ENCODE measurements around the gene TMEM132C. TPM values are rescaled to one million over a fixed set of nuclear protein-coding genes. Genes with fewer than 3 reads are reported as not detected.

Gene TMEM132C
- total RNA-seq, 2 experiments from 2014 or later = not detected

- Mint-ChIP-seq H3K9me3 (peaks cover 8% of the 10 kb centered on the region), H3K27ac (no peak overlapping the region), H3K27me3 (peaks cover 13% of the 10 kb centered on the region), H3K4me1 (ENCODE audit: low read depth) (no peaks in the 10 kb centered on the region), H3K36me3 (peaks cover 3% of the 10 kb centered on the region), H3K4me3 (no peak overlapping the region)
- ChIA-PET POLR2A (no interaction called here), CTCF (no interaction called here)
- intact Hi-C loops (cut with micrococcal nuclease) = no loop called here
- DNase-seq = no peak
These were observed 5.2 kb upstream of the TMEM132C start for GRCh38 chr12:128261757-128262156.

GRCh38 chr12:128265566-128265965 lies 1.4 kb upstream of the TMEM132C start:
- ChIA-PET POLR2A (no interaction called here), CTCF (no interaction called here)
- H3K27me3 Mint-ChIP-seq = peaks cover 33% of the 10 kb centered on the region

DNA sequence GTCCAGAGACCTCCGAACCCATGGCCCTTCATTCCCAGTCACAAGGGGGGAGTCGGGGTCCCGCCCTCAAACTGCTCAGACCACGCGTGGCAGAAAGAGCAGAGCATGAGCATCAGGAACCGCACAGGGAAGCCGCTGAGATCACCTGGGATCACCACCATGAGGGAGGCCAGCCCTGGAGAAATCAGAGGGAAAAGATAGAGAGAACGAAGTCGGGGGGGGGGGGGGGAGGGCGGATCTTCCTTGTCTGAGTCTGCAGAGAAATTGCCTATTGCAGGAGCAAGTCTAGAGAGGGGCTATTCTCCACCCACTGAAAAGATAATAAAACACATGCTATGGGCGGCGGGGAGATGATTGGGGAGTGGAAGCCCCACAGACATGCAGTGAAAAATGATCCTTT lies 884 bp upstream of the TMEM132C start:
- Mint-ChIP-seq H3K27me3 (peaks cover 33% of the 10 kb centered on the region), H3K4me1 (ENCODE audit: low read depth) (no peaks in the 10 kb centered on the region), H3K27ac (no peak overlapping the region), H3K9me3 (peaks cover 8% of the 10 kb centered on the region), H3K4me3 (no peak overlapping the region), H3K36me3 (peaks cover 3% of the 10 kb centered on the region)
- ChIA-PET POLR2A (no interaction called here), CTCF (no interaction called here)
- intact Hi-C loops (cut with micrococcal nuclease) = no loop called here
- no peak for DNase-seq

More at GRCh38 chr12:128265566-128265965, 1.4 kb upstream of the TMEM132C start:
- no peaks in the 10 kb centered on the region for H3K4me1 Mint-ChIP-seq (ENCODE audit: low read depth)
- no peak overlapping the region for H3K27ac Mint-ChIP-seq
- intact Hi-C loops (cut with micrococcal nuclease) = no loop called here
- peaks cover 3% of the 10 kb centered on the region for H3K36me3 Mint-ChIP-seq
- H3K4me3 Mint-ChIP-seq = no peak overlapping the region
- peaks cover 8% of the 10 kb centered on the region for H3K9me3 Mint-ChIP-seq
- DNase-seq = no peak

GRCh38 chr12:128266541-128267130 lies 334 bp upstream of the TMEM132C start:
- Mint-ChIP-seq H3K4me1 (ENCODE audit: low read depth) (no peaks in the 10 kb centered on the region), H3K27me3 (peaks cover 33% of the 10 kb centered on the region), H3K36me3 (peaks cover 3% of the 10 kb centered on the region), H3K27ac (no peak overlapping the region), H3K4me3 (no peak overlapping the region), H3K9me3 (peaks cover 10% of the 10 kb centered on the region)
- POLR2A ChIA-PET = no interaction called here
- no peak for DNase-seq
- CTCF ChIA-PET = no interaction called here
- intact Hi-C loops (cut with micrococcal nuclease) = no loop called here

DNA sequence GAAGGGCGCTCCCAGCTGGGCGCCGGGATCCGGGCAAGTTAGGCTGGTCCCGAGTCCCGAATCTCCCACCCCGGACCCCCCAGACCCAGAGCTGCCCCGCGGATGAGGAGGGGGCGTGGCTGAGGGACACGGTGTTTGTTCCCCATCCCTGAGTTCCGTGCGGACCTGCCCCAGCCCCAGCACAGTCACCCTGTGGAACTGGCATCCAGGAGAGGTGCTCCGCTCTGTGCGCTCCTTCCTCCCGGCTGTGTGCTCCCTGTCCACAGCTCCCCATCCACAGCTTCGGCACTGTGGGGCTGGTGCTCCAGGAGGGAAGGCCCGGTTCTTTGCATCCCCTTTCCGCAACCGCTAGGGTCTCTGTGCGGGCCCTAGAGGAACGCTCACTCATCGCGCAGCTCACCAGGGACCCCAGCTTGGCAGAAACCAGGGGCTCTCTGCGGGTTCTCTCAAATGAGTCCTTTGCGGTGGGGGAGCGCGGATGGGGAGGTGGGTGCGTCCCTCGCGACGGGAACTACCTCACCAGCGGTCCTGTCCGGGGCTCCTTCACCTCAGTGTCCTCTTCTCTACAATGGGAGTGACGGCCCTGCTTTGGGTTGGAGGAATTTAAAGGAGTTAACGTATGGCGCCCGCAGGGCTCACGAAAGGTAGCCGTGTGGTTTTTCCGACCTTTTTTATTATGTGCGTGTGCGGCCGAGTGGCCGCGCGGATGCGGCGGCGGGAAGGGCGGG lies 845 bp downstream of the TMEM132C start:
- H3K36me3 Mint-ChIP-seq = peaks cover 3% of the 10 kb centered on the region
- intact Hi-C loops (cut with micrococcal nuclease) = no loop called here
- no peak overlapping the region for H3K27ac Mint-ChIP-seq
- no peak for DNase-seq
- no peaks in the 10 kb centered on the region for H3K4me1 Mint-ChIP-seq (ENCODE audit: low read depth)
- H3K27me3 Mint-ChIP-seq = peaks cover 33% of the 10 kb centered on the region
- peaks cover 12% of the 10 kb centered on the region for H3K9me3 Mint-ChIP-seq
- CTCF ChIA-PET = no interaction called here
- H3K4me3 Mint-ChIP-seq = no peak overlapping the region
- POLR2A ChIA-PET = no interaction called here

- DNase-seq = no peak
- H3K36me3 Mint-ChIP-seq = peaks cover 3% of the 10 kb centered on the region
- intact Hi-C loops (cut with micrococcal nuclease) = no loop called here
- no peaks in the 10 kb centered on the region for H3K4me1 Mint-ChIP-seq (ENCODE audit: low read depth)
- H3K4me3 Mint-ChIP-seq = no peak overlapping the region
- no peak overlapping the region for H3K27ac Mint-ChIP-seq
- H3K9me3 Mint-ChIP-seq = peaks cover 14% of the 10 kb centered on the region
- H3K27me3 Mint-ChIP-seq = peaks cover 33% of the 10 kb centered on the region
- POLR2A ChIA-PET = no interaction called here
- CTCF ChIA-PET = no interaction called here
These were observed 1.5 kb downstream of the TMEM132C start for GRCh38 chr12:128268379-128268995.

GRCh38 chr12:128269181-128269591 lies 2.2 kb downstream of the TMEM132C start:
- Mint-ChIP-seq H3K4me3 (no peak overlapping the region), H3K36me3 (peaks cover 3% of the 10 kb centered on the region), H3K27me3 (peaks cover 32% of the 10 kb centered on the region), H3K4me1 (ENCODE audit: low read depth) (no peaks in the 10 kb centered on the region), H3K27ac (no peak overlapping the region), H3K9me3 (peaks cover 12% of the 10 kb centered on the region)
- intact Hi-C loops (cut with micrococcal nuclease) = no loop called here
- POLR2A ChIA-PET = no interaction called here
- CTCF ChIA-PET = no interaction called here
- DNase-seq = no peak

GRCh38 chr12:128276471-128276870 lies 9.5 kb downstream of the TMEM132C start:
- no peak overlapping the region for H3K4me3 Mint-ChIP-seq
- no peak overlapping the region for H3K27ac Mint-ChIP-seq
- ChIA-PET POLR2A (no interaction called here), CTCF (no interaction called here)
- H3K4me1 Mint-ChIP-seq (ENCODE audit: low read depth) = no peaks in the 10 kb centered on the region
- H3K9me3 Mint-ChIP-seq = peaks cover 14% of the 10 kb centered on the region
- no peak for DNase-seq
- no peaks in the 10 kb centered on the region for H3K27me3 Mint-ChIP-seq
- intact Hi-C loops (cut with micrococcal nuclease) = no loop called here
- no peaks in the 10 kb centered on the region for H3K36me3 Mint-ChIP-seq

DNA sequence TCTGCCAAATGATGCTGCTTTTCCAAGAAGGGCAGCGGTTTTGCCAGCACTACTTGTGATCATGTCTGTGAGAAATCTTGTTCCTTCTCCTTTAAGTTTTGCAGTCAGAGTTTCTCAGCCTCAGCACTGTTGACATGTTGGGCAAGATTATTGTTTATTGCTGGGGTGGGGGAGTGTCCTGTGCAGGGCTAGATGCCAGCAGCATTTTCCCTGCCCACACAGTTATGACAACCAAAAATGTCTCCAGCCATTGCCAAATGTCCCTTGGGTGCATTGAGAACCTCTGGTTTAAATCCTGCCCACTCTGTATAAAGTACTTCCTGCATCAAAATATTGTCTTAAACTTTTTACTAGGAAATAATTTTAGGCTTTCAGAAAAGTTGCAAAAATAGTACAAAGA lies 20.0 kb downstream of the TMEM132C start:
- Mint-ChIP-seq H3K27me3 (no peaks in the 10 kb centered on the region), H3K4me1 (ENCODE audit: low read depth) (no peaks in the 10 kb centered on the region)

DNA sequence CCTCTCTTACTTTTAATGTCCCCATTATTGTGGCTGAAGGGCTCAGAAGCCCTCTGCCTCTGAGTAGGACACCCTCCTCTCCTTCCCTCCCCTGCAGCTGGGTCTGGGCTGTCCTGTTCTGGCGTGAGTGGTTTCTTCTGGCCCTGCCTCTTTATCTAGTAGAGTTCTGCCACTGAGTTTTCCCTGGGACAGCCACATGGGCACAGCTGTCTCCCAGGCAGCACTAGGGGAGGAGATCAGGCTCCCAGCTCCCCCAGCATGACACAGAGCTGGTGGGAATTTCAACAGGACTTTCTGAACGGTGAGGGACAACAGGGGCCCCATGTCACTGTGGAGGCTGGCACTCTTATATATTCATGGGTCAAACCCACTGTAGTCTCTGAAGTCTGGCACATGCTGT lies 21.4 kb downstream of the TMEM132C start:
- H3K27me3 Mint-ChIP-seq = no peaks in the 10 kb centered on the region
- H3K4me3 Mint-ChIP-seq = no peak overlapping the region
- POLR2A ChIA-PET = no interaction called here
- no peaks in the 10 kb centered on the region for H3K36me3 Mint-ChIP-seq
- no peaks in the 10 kb centered on the region for H3K4me1 Mint-ChIP-seq (ENCODE audit: low read depth)
- H3K27ac Mint-ChIP-seq = no peak overlapping the region
- DNase-seq = no peak
- peaks cover 5% of the 10 kb centered on the region for H3K9me3 Mint-ChIP-seq
- CTCF ChIA-PET = no interaction called here
- intact Hi-C loops (cut with micrococcal nuclease) = no loop called here

More for the DNA sequence above, 20.0 kb downstream of the TMEM132C start:
- intact Hi-C loops (cut with micrococcal nuclease) = no loop called here
- CTCF ChIA-PET = no interaction called here
- no peak for DNase-seq
- Mint-ChIP-seq H3K27ac (no peak overlapping the region), H3K4me3 (no peak overlapping the region), H3K9me3 (peaks cover 5% of the 10 kb centered on the region), H3K36me3 (no peaks in the 10 kb centered on the region)
- POLR2A ChIA-PET = no interaction called here

DNA sequence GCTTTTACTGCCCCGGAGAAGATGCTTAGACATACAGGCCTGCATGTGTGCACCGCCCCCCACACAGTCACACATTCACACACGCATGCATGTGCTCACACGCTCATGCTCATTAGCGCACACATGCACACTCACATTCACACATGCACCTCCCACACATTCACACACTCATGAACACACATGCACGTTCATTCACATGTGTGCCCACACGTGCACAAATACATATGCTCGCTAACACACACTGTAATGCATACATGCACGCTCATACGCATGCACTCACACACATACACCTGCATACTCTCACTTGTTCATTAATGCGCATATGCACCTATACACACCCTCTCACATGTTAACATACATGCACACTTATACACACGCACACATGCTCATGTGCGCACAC lies 21.9 kb downstream of the TMEM132C start:
- Mint-ChIP-seq H3K27ac (no peak overlapping the region), H3K36me3 (no peaks in the 10 kb centered on the region), H3K9me3 (peaks cover 5% of the 10 kb centered on the region), H3K4me1 (ENCODE audit: low read depth) (no peaks in the 10 kb centered on the region), H3K4me3 (no peak overlapping the region), H3K27me3 (no peaks in the 10 kb centered on the region)
- ChIA-PET POLR2A (no interaction called here), CTCF (no interaction called here)
- intact Hi-C loops (cut with micrococcal nuclease) = no loop called here
- DNase-seq = no peak

DNA sequence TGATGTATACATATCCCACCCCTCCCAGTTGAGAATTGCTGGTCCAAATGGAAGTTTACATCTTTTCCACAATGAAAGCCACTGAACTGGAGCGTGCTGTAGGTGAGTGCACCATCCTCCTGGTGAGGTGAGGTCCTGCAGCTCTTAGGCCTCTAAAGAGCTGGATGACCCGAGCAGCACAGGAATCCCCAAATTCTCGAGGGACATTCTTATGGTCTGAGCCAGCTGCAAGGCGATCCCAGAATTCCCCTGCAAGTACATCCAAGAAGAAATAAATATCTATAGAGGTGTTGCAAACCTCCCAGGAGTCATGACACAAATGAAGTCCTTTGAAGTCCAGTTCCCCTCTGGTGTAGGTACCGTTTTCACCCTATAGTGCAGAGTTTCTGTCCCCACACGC lies 24.0 kb downstream of the TMEM132C start:
- Mint-ChIP-seq H3K27me3 (no peaks in the 10 kb centered on the region), H3K27ac (no peak overlapping the region), H3K4me1 (ENCODE audit: low read depth) (no peaks in the 10 kb centered on the region), H3K36me3 (no peaks in the 10 kb centered on the region), H3K9me3 (peaks cover 5% of the 10 kb centered on the region), H3K4me3 (no peak overlapping the region)
- intact Hi-C loops (cut with micrococcal nuclease) = no loop called here
- no peak for DNase-seq
- ChIA-PET POLR2A (no interaction called here), CTCF (no interaction called here)
